Stimulated activated CD4-positive, alpha-beta T cell treated with anti-CD3 and anti-CD28 coated beads, Interleukin-2, amount 100 ng/mL, for 4 hours (primary cell): ENCODE data around the gene CCDC77.

Source experiments
- DNase-seq: peaks from one replicate; pipeline ENCODE4 v3.0.0-alpha.2; 2020; ENCODE audit warnings: low read depth

Gene CCDC77

DNA sequence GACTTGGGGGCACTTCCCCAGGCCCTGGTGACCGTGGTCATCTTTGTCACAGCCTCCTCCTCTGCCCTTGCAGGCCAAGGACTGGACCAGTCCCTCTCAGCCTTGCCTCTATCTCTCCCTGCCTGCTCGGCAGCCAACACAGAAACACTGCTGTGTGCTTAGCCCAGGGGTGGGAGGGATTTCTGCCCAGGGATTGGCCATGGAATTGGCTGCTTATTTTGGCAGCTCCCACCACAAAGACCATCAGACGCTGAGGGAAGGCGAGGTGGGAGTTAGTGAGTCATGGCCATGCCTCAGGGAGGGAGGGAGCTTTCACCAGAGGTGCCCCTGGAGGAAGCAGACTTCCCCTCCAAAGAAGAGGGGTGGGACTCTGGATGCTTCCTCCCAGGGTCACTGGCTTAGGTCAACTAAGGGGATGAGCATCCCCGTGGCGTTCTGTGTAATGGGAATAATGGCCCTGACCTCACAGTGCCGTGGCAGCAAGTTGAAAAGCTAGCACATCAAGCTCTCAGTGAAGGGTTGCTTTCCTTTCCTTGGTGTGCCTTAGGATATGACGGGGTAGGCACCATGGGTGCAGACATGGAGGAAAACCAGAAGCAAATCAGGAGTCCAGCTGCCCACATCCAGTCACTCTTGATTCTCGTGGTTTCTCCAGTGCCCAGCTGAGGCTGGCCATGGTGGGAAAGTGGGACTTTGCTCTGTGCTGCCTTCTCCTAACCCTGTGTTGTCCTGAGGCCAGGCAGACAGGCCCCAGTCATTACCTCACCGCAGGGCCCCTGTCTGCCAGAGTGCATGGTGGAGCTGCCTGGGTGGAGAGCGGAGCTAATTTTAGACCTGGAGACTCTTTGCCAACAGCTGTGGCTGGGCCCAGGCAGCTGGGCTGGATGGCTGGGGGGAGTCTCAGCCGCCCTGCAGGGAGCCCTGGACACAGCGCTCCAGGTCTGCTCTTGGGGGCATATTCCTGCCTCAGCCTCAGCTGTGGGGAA, 79.7 kb downstream of the CCDC77 start:
- DNase-seq = no peak

DNA sequence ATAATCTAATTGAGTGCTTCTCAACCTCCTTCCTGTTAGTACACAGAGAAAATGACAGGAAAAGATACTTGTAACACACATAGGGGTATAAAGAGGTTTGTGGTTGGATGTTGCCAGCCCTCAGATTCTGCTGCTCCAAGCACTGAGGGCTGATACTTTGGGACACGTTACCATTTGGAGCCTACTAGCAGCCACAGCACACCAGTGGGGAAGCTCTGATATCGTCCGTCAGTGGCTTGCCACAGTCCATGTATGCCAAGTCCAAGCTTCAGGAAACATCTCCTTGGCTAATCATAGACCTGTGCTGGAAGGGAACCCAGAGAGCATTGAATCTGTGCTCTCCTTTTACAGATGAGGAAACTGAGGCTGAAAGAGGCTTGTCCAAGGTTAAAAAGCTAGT, 80.6 kb downstream of the CCDC77 start:
- no peak for DNase-seq

DNA sequence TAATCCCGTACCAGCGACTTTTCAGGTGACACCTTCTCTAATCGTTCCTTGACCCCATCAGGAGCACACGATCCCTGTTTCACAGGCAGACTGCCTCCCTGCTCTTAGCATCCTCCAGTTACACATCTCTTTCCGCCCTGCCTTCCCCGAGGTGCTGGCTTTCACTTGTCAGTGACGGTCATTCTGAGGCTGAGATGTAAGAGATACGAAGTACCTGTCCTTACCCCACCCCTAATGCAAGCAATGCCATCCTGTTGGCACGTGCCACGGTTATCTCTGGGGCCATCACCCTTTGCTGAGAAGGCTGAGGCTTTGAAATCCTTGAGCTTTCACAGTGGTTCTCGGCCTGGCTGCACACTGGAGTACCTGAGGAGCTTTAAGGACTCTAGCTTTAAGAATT, 82.7 kb downstream of the CCDC77 start:
- no peak for DNase-seq

DNA sequence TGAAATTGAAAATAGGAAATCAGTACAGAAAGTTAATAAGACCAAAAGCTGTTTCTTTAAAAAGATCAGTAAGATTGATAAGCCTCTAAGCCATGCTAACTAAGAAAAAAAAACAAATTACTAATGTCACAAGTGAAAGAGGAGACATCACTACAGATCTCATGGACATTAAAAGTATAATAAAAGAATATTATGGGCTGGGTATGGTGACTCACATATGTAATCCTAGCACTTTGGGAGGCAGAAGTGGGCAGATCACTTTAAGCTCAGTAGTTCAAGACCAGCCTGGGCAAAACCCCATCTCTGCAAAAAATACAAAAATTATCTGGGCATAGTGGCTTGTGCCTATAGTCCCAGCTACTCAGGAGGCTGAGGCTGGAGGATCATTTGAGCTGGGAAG, 88.8 kb downstream of the CCDC77 start:
- no peak for DNase-seq
